H9 (cell line): ENCODE measurements around the gene CPEB2. TPM values are rescaled to one million over a fixed set of nuclear protein-coding genes. Genes with fewer than 3 reads are reported as not detected.

ENCODE experiments used
- DNase-seq: peaks from one replicate; pipeline ENCODE4 v3.0.0-alpha.2; 2017
- H2AFZ ChIP-seq: one replicate; pipeline ENCODE4 v1.6.1; 2013; ENCODE audit warnings: mild to moderate bottlenecking, low read length, control low read depth, moderate library complexity
- H2AK5ac ChIP-seq: 2 replicates; pipeline ENCODE4 v1.6.1; 2013; ENCODE audit warnings: low read length, control low read depth, mixed read lengths; ENCODE audit not compliant: insufficient read length
- H2BK120ac ChIP-seq: one replicate; pipeline ENCODE4 v1.6.1; 2013; ENCODE audit warnings: low read depth, mild to moderate bottlenecking, low read length, control low read depth, inconsistent platforms; ENCODE audit not compliant: poor library complexity, severe bottlenecking
- H2BK12ac ChIP-seq: 2 replicates; pipeline ENCODE4 v1.6.1; 2013; ENCODE audit warnings: low read length, control low read depth, mixed read lengths, low read depth; ENCODE audit not compliant: insufficient read length
- H2BK15ac ChIP-seq: 2 replicates; pipeline ENCODE4 v1.6.1; 2013; ENCODE audit warnings: low read depth, low read length, control low read depth
- H2BK20ac ChIP-seq: one replicate; pipeline ENCODE4 v1.6.1; 2013; ENCODE audit warnings: low read depth, mild to moderate bottlenecking, low read length, control low read depth, inconsistent platforms; ENCODE audit not compliant: poor library complexity, severe bottlenecking
- H2BK5ac ChIP-seq: 2 replicates; pipeline ENCODE4 v1.6.1; 2013; ENCODE audit warnings: low read length, control low read depth, mixed read lengths; ENCODE audit not compliant: insufficient read length
- H3K14ac ChIP-seq: 2 replicates; pipeline ENCODE4 v1.6.1; 2013; ENCODE audit warnings: low read length, control low read depth; ENCODE audit not compliant: insufficient read depth
- H3K18ac ChIP-seq: 2 replicates; pipeline ENCODE4 v1.6.1; 2013; ENCODE audit warnings: low read depth, mild to moderate bottlenecking, mixed read lengths, low read length, control low read depth; ENCODE audit not compliant: insufficient read length
- H3K23ac ChIP-seq: 2 replicates; pipeline ENCODE4 v1.6.1; 2013; ENCODE audit warnings: low read length, control low read depth, mixed read lengths, low read depth; ENCODE audit not compliant: insufficient read length
- H3K23me2 ChIP-seq: 2 replicates; pipeline ENCODE4 v1.6.1; 2013; ENCODE audit warnings: low read depth, mild to moderate bottlenecking, mixed read lengths, low read length, control low read depth; ENCODE audit not compliant: insufficient read length, poor library complexity, severe bottlenecking
- H3K27ac ChIP-seq: 2 replicates; pipeline ENCODE4 v1.5.1; 2013; ENCODE audit warnings: low read length, control low read depth, mixed read lengths, low read depth; ENCODE audit not compliant: insufficient read length
- H3K27me3 ChIP-seq: 2 replicates; pipeline ENCODE4 v1.6.1; 2013; ENCODE audit warnings: low read length, control low read depth, inconsistent platforms; ENCODE audit not compliant: insufficient read depth
- H3K4ac ChIP-seq: 2 replicates; pipeline ENCODE4 v1.6.1; 2013; ENCODE audit warnings: low read depth, mild to moderate bottlenecking, control low read depth, inconsistent platforms, low read length, moderate library complexity
- H3K4me1 ChIP-seq: 2 replicates; pipeline ENCODE4 v1.6.1; 2013; ENCODE audit warnings: low read length, control low read depth, inconsistent platforms; ENCODE audit not compliant: insufficient read depth
- H3K4me2 ChIP-seq: 2 replicates; pipeline ENCODE4 v1.6.1; 2013; ENCODE audit warnings: low read length, control low read depth, mixed read lengths; ENCODE audit not compliant: insufficient read length, insufficient read depth
- H3K56ac ChIP-seq: 2 replicates; pipeline ENCODE4 v1.6.1; 2013; ENCODE audit warnings: low read depth, mild to moderate bottlenecking, mixed read lengths, low read length, control low read depth; ENCODE audit not compliant: insufficient read length
- H3K79me1 ChIP-seq: 2 replicates; pipeline ENCODE4 v1.6.1; 2013; ENCODE audit warnings: low read depth, mild to moderate bottlenecking, moderate library complexity, low read length, control low read depth, inconsistent platforms; ENCODE audit not compliant: insufficient read depth, poor library complexity, severe bottlenecking
- H3K79me2 ChIP-seq: 2 replicates; pipeline ENCODE4 v1.6.1; 2013; ENCODE audit warnings: low read length, control low read depth, inconsistent platforms; ENCODE audit not compliant: insufficient read depth
- H3K9ac ChIP-seq: 2 replicates; pipeline ENCODE4 v1.6.1; 2013; ENCODE audit warnings: low read length, control low read depth, mixed read lengths; ENCODE audit not compliant: insufficient read length; ENCODE audit errors: extremely low read depth
- H3K9me3 ChIP-seq: one replicate; pipeline ENCODE4 v1.6.1; 2013; ENCODE audit warnings: low read depth, low read length, inconsistent platforms; ENCODE audit not compliant: control insufficient read depth
- H3T11ph ChIP-seq: one replicate; pipeline ENCODE4 v1.6.1; 2013; ENCODE audit warnings: mild to moderate bottlenecking, low read length, control low read depth, inconsistent platforms
- H4K20me1 ChIP-seq: one replicate; pipeline ENCODE4 v1.6.1; 2013; ENCODE audit not compliant: control insufficient read depth, insufficient read length, insufficient read depth
- H4K5ac ChIP-seq: 2 replicates; pipeline ENCODE4 v1.6.1; 2013; ENCODE audit warnings: low read depth, mild to moderate bottlenecking, mixed read lengths, low read length, control low read depth; ENCODE audit not compliant: insufficient read length
- H4K8ac ChIP-seq: replicated peaks from 2 replicates; pipeline ENCODE4 v1.6.1; 2013; ENCODE audit warnings: low read length, control low read depth, mixed read lengths, low read depth; ENCODE audit not compliant: insufficient read length
- H4K91ac ChIP-seq: 2 replicates; pipeline ENCODE4 v1.6.1; 2013; ENCODE audit warnings: low read depth, mild to moderate bottlenecking, moderate library complexity, mixed read lengths, low read length, control low read depth; ENCODE audit not compliant: insufficient read length
- H3K27ac Mint-ChIP-seq, 3 experiments: 2 replicates in 2 of 3; 3 replicates in 1 of 3; pipeline ENCODE4 v1.8.0; 2020 to 2021; ENCODE audit warnings: mixed read lengths in 3 of 3, mild to moderate bottlenecking in 1 of 3, moderate library complexity in 1 of 3
- H3K27me3 Mint-ChIP-seq: 2 replicates; pipeline ENCODE4 v1.8.0; 2021; ENCODE audit warnings: low read depth, mild to moderate bottlenecking, moderate library complexity, mixed read lengths
- H3K36me3 Mint-ChIP-seq, 3 experiments: 2 replicates in 2 of 3; 3 replicates in 1 of 3; pipeline ENCODE4 v1.8.0; 2020 to 2021; ENCODE audit warnings: low read depth in 3 of 3, mixed read lengths in 3 of 3; ENCODE audit not compliant: insufficient read depth in 1 of 3
- H3K4me1 Mint-ChIP-seq, 2 experiments: 2 replicates each; pipeline ENCODE4 v1.8.0; 2020; ENCODE audit warnings: mixed read lengths in 2 of 2
- H3K4me3 Mint-ChIP-seq, 2 experiments: 2 replicates in 1 of 2; 3 replicates in 1 of 2; pipeline ENCODE4 v1.8.0; 2020 to 2021; ENCODE audit warnings: mild to moderate bottlenecking in 2 of 2, mixed read lengths in 2 of 2, moderate library complexity in 1 of 2
- H3K9me3 Mint-ChIP-seq, 2 experiments: 2 replicates in 1 of 2; 3 replicates in 1 of 2; pipeline ENCODE4 v1.8.0; 2020; ENCODE audit warnings: mild to moderate bottlenecking in 2 of 2, mixed read lengths in 2 of 2, moderate library complexity in 1 of 2
- CTCF ChIP-seq: fragments of 200-600 bp; sonication (generic); conservative IDR thresholded peaks from 3 replicates; pipeline ENCODE4 v1.8.0; 2021; ENCODE audit warnings: antibody characterized with exemption, mild to moderate bottlenecking
- WGBS: extraction: QIAGEN DNeasy Blood & Tissue Kit; methylation state at CpG from one replicate; pipeline ENCODE4 v1.1.7; 2013; ENCODE audit warnings: missing lambda C conversion rate, low lambda C conversion rate, mixed read lengths; ENCODE audit not compliant: insufficient read length; ENCODE audit errors: extremely low coverage; 5-methylcytosine and 5-hydroxymethylcytosine counted together
- total RNA-seq: library from RNA; stranded (reverse); gene quantifications from 2 replicates; pipeline ENCODE4 v1.2.1, GENCODE V29; 2021

CPEB2 gene
- total RNA-seq, 1 experiment from 2014 or later = 1.8 TPM

- Histone ChIP-seq H3K56ac (no peak overlapping the region), H2AK5ac (no peak overlapping the region), H2BK5ac (no peak overlapping the region), H3K9me3 (no peaks in the 10 kb centered on the region), H3T11ph (no peak overlapping the region), H2AFZ (no peak overlapping the region), H3K4me2 (no peak overlapping the region), H3K9ac (no peak overlapping the region), H3K4ac (no peak overlapping the region), H4K5ac (no peak overlapping the region), H4K91ac (no peak overlapping the region), H3K23ac (no peak overlapping the region), H3K27me3 (no peaks in the 10 kb centered on the region), H4K20me1 (no peaks in the 10 kb centered on the region), H2BK120ac (no peak overlapping the region), H4K8ac (no peak overlapping the region), H3K23me2 (no peaks in the 10 kb centered on the region), H2BK15ac (no peak overlapping the region), H2BK12ac (no peak overlapping the region), H3K79me2 (no peaks in the 10 kb centered on the region), H3K14ac (no peak overlapping the region), H3K27ac (no peak overlapping the region), H3K18ac (no peak overlapping the region), H3K4me1 (no peaks in the 10 kb centered on the region), H2BK20ac (no peak overlapping the region), H3K79me1 (no peaks in the 10 kb centered on the region)
- no peak for TF ChIP-seq CTCF
- Mint-ChIP-seq H3K27me3 (no peaks in the 10 kb centered on the region), H3K36me3 (peaks cover 0 to 5% (median 2%) of the 10 kb centered on the region in 3 experiments; a peak in 3 of 7 replicates), H3K4me3 (no peak overlapping the region), H3K9me3 (peaks cover 3 to 9% of the 10 kb centered on the region in 2 experiments; a peak in 4 of 5 replicates), H3K27ac (no peak overlapping the region), H3K4me1 (no peaks in the 10 kb centered on the region)
- WGBS = no CpG with 5 or more reads among the region's 7 CpGs
- no peak for DNase-seq
These were observed 98.9 kb downstream of the CPEB2 start for GRCh38 chr4:15100994-15101695.
